GM12878 (cell line): Measurements from ENCODE around the gene PATZ1. TPM values are rescaled to one million over a fixed set of nuclear protein-coding genes. Genes with fewer than 3 reads are reported as not detected.

Experiments
- CUX1 ChIP-seq: IDR thresholded peaks from 2 replicates; pipeline ENCODE4 v1.6.1; 2012; ENCODE audit warnings: improper control_type of control experiment, low read depth, low read length; ENCODE audit not compliant: insufficient replicate concordance
- E4F1 ChIP-seq: fragments of 450-650 bp; IDR thresholded peaks from 2 replicates; pipeline ENCODE4 v1.6.1; 2018; ENCODE audit warnings: borderline replicate concordance, mild to moderate bottlenecking; ENCODE audit not compliant: partially characterized antibody
- ETV6 ChIP-seq, 2 experiments: fragments of 450-650 bp in 1 of 2; IDR thresholded peaks in 1 of 2; conservative IDR thresholded peaks in 1 of 2; 2 replicates each; pipeline ENCODE4 v1.6.1; 2014; ENCODE audit warnings: antibody characterized with exemption in 1 of 2, borderline replicate concordance in 1 of 2, low read depth in 1 of 2, mild to moderate bottlenecking in 1 of 2, moderate library complexity in 1 of 2
- FOXM1 ChIP-seq: IDR thresholded peaks from 2 replicates; pipeline ENCODE4 v1.6.1; 2012; ENCODE audit warnings: low read depth, mild to moderate bottlenecking, inconsistent platforms, low read length, moderate library complexity
- GATAD2B ChIP-seq: fragments of 450-650 bp; conservative IDR thresholded peaks from 2 replicates; pipeline ENCODE4 v1.6.1; 2017; ENCODE audit warnings: low read depth, mild to moderate bottlenecking, moderate library complexity
- RAD21 ChIP-seq: IDR thresholded peaks from 2 replicates; pipeline ENCODE4 v1.6.1; 2011; ENCODE audit warnings: mild to moderate bottlenecking, low read depth, low read length, moderate library complexity; ENCODE audit not compliant: insufficient read depth
- RCOR1 ChIP-seq: conservative IDR thresholded peaks from 2 replicates; pipeline ENCODE4 v1.6.1; 2012; ENCODE audit warnings: low read depth, low read length, improper control_type of control experiment
- WRNIP1 ChIP-seq: IDR thresholded peaks from 2 replicates; pipeline ENCODE4 v1.6.1; 2011; ENCODE audit warnings: low read depth, low read length, improper control_type of control experiment, borderline replicate concordance
- ZZZ3 ChIP-seq: IDR thresholded peaks from 2 replicates; pipeline ENCODE4 v1.6.1; 2011; ENCODE audit warnings: low read depth; ENCODE audit not compliant: control insufficient read depth, insufficient read length
- polyA plus RNA-seq, 11 experiments: library from polyadenylated mRNA; depleted of rRNA in 4 of 11; unstranded in 6 of 11; stranded (reverse) in 5 of 11; fragments of >200 nt; fragmentation: Nextera tagmentation in 4 of 11; fragmentation: Illumina TruSeq in 1 of 11; extraction: Ambion mirVana in 4 of 11; extraction: Trizol in 1 of 11; gene quantifications; 1 replicate in 1 of 11; 2 replicates in 10 of 11; pipeline versions ENCODE4 v1.2.1 to v1.2.3, GENCODE V29; 2011 to 2016; ENCODE audit warnings: inconsistent platforms in 2 of 11, missing spikeins in 2 of 11, low read depth in 1 of 11
- total RNA-seq, 4 experiments: library from RNA; depleted of rRNA in 3 of 4; stranded (reverse); fragments of >200 nt in 3 of 4; fragmentation: Illumina TruSeq in 1 of 4; extraction: Trizol in 1 of 4; gene quantifications; 2 replicates each; pipeline versions ENCODE4 v1.2.1 to v1.2.3, GENCODE V29; 2013 to 2021

Gene PATZ1
- total and polyA plus RNA-seq, 10 of the 15 experiments (the other 5 are each of a cell fraction or from before 2014, with no cell fraction given) = 3.6 to 32.7 (median 13.9) TPM

- no peak for TF ChIP-seq CUX1
- TF ChIP-seq ZZZ3 = no peak
- no peak; the same call in 1 of the 2 replicates for TF ChIP-seq GATAD2B
- peak; percentile 73 for TF ChIP-seq RAD21
- no peak; a peak in 1 of 4 replicates for TF ChIP-seq ETV6 (conservative IDR thresholded peaks at IDR 0.05 in 1 of 2, IDR thresholded peaks at IDR 0.05 in 1 of 2; ENCODE audit: borderline replicate concordance in 1 of 2, low read depth in 1 of 2)
- TF ChIP-seq WRNIP1 = no peak
- no peak for TF ChIP-seq RCOR1
- TF ChIP-seq E4F1 = peak; percentile 24
- no peak for TF ChIP-seq FOXM1
Measured at GRCh38 chr22:31345331-31346254, 553 bp downstream of the PATZ1 start (continued).
